GF-D8 (cell line): ENCODE measurements around the gene IL32.

Experiments
- DNase-seq: peaks from one replicate; lab custom pipeline; 2025; lab: John Stamatoyannopoulos, UW

Gene IL32

GRCh38 chr16:3089717-3090592 is 24.5 kb downstream of the IL32 start:
- no peak for DNase-seq

DNA sequence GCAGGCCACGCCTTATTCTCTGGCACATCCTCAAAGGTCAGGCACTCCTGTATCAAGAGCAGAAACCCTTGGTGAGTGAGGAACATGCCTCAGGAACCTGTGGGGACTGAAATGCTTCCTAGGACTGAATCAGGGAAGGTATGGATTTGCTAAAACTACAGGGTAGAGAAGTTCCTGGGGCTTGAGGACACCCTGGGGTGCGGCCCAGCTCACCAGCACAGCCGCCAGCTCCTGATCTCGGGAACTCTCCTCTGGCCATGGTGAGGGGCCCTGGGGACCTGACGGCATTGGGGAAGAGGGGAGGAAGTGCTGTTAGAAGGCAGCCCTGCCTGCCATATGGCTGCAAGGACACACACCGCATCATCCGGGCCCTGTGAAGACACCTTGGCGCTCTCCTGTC is 26.1 kb downstream of the IL32 start:
- no peak for DNase-seq

GRCh38 chr16:3092501-3092941 is 27.1 kb downstream of the IL32 start:
- no peak for DNase-seq

GRCh38 chr16:3094289-3095027 is 29.0 kb downstream of the IL32 start:
- peak; percentile 28 for DNase-seq

DNA sequence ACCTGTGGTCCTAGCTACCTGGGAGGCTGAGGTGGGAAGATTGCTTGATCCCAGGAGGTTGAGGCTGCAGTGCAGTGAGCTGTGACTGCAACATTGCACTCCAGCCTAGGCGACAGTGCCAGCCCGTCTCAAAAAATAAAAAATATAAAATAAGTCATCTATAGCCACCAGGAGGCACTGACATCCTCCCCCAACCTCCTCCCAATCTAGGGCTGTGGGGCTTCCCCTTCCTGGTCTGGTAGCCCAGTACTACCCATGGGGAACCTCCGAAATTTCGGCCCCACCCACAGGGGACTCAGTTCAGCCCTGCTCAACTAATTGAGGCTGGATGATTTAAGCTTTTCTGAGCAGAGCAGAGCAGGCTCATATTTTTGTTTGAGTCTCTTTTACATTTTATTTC is 30.4 kb downstream of the IL32 start:
- peak; percentile 40 for DNase-seq

DNA sequence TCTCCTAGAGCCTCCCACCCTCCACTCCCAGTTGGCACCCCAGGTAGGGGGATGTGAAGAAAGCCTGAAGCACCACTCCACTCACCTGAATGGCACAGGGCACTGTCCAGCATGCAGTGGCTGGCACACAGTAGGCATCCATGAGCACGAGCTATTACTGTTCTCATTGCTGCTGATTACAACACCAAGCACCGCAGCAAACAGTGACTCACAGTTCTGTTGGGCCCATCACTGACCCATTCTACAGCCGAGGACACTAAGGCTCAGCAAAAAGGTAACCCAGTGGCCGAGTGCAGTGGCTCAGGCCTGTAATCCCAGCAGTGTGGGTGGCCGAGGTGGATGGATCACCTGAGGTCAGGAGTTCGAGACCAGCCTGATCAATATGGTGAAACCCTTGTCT is 30.9 kb downstream of the IL32 start:
- no peak for DNase-seq

- no peak for DNase-seq
These were observed 31.8 kb downstream of the IL32 start for GRCh38 chr16:3097266-3097665.

DNA sequence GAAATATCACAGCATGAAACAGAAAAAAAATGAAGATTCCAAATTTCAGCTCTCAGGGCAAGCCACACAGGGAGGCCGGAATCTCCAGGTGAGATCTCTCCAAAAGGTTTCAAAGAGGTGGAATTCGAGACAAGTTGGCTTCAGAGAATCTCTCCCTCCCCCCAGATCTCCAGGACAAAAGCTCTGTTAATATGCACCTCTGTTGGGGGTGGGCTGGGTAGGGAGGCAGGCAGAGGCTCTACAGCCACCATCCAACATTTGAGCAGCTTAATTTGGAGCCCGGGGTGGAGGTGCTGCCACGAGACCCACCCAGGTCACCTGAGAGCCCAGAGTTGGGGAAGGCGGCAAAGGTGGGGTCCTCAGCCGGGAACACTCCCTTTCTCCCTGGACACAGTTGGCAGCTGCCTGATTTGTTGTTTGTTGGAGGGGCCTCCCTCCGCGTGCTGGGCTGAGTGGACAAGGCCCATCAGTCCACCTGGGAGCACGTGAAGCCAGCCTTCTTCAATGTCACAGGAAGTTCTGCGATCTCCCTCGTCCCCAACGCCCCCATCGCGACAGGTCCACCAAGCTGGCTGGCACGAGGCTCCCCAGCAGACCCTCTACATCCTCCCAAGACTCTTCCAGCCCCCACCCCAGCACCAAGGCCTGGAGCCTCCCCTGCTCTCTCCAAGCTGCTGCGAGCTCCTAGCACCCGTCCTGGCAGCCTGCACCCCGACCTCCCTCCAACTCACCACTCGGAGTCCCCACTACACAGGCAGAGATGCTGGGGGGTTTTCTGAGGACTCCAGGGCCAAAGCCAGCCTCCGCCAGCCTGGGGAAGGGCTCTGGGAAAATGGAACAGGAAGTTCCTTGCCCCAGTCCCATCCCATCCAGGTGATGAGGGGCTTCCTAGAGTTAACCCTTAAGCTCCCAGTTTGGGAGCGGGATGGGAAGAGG is 33.3 kb downstream of the IL32 start, which contains the start of gene ZSCAN10:
TSS of gene ZSCAN10 (minus strand) at position 836 of the 936 bp plus-strand sequence. CDS start 6,357 bp downstream, outside the sequence.
- no peak for DNase-seq

- DNase-seq = no peak
These were observed 33.9 kb downstream of the IL32 start for GRCh38 chr16:3099395-3099731.

DNA sequence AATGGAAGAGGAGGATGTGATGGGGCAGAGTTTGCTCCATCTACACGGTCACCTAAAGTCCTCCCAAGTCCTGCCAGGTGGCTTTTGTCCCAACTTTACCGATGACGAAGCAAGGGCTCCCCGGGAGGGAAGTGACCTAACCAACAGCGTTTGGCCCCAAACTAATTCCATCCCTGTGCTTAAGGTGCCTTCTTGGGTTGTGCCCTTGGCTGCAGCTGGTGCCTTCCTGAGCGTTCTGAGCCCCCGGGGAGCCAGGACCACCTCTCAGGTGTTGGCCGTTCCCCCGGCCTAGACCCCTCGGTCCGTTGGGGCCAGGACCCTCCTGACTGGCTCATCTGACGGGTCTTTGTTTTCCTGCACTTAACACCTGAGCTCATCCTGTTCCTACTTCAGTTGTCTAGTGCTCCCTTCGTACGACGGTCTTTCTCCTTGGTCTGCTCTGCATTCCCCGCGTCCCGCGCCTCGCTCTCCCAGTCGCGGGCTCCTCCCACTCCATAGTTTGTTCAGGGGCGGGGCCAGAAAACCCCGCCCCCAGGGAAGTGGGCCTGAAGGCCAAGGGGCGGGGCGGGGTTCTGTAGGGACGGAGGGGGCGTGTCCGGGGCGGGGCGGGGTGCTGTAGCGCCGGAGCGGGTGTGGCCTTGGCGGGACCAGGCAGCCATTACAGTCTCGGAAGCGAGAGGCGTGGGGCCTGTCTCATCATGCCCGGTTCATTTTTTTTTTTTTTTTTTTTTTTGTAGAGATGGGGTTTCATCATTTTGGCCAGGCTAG is 34.5 kb downstream of the IL32 start:
- no peak for DNase-seq

DNA sequence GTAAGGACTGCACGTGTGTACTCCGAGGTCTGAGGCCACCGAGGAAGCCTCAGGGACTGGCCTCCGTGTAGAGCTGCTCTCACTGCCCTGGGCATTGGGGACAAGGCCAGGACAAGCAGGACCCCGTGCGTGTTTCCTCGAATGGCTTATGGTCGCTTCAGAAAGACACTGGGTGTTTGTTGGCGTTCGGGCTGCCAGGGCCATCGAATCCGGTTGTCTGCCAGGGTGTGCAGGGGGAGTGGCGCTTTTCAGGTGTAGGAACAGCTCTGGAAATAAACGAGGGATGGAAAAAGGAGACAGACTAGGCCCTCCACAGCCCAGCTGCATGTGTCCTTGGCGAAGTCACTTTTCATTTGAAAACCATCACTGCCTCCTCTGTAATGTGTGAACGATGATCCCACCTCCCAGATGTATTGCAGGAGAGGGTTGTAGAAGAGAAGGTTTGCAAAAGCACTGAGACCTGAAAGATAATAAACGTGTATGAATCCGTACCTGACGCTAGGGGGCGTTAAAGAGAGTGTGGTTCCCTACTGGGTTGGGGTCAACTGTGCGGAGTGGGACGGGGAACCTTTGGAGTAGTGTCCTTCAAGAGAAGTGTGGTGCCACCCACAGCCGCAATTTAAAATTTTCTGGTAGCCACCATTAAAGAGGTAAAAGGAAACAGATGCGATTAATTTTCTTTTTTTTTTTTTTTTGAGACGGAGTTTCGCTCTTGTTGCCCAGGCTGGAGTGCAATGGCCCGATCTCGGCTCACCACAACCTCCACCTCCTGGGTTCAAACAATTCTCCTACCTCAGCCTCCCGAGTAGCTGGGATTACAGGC is 35.8 kb downstream of the IL32 start:
- DNase-seq = no peak

- DNase-seq = peak; percentile 17
These were observed 36.5 kb downstream of the IL32 start for GRCh38 chr16:3101841-3102470.

GRCh38 chr16:3106205-3106928 is 40.9 kb downstream of the IL32 start:
- DNase-seq = peak; percentile 73

DNA sequence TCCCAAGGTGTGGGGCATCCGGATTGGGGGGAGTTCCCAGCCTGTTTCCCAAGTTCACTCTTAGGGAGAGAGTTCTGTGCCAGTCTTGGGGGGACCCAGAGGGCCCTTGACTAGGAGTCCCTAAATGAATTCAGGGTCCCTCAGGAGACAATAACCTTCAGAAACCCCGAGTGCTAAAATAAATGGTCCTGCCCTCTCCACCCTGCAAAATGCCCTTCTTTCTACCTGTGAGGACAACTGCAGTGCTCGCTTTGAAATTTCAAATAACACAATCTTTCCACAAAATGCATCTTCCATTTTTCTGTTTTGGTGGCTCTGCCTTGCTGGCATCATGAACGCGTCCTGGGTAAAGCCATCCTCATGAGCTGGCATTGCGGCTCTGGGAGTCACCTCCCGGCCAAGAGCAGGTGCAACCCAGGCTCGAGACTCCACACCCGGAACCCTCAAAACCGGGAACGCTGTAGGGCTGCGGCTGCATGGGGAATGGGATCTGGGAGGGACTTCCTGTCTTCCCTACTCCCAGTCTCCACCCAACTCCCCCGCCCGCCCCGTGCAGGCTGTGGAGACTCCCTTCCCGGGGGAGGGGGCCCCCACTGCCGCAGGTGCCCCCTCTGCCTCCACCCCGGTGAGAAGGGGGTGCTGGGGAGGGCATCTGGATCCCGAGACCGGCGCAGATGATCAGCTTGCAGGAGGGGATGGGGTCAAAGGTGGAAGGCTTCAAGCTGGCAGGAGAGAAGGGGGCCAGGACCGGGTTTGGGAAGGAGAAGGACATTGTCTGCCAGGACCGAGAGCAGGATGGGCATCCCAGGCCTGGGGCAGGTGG is 46.8 kb downstream of the IL32 start, which contains the start of gene ZNF205:
TSS of gene ZNF205 (plus strand) at position 529 of the 823 bp plus-strand sequence. CDS start 845 bp downstream, outside the sequence.
- DNase-seq = no peak

DNA sequence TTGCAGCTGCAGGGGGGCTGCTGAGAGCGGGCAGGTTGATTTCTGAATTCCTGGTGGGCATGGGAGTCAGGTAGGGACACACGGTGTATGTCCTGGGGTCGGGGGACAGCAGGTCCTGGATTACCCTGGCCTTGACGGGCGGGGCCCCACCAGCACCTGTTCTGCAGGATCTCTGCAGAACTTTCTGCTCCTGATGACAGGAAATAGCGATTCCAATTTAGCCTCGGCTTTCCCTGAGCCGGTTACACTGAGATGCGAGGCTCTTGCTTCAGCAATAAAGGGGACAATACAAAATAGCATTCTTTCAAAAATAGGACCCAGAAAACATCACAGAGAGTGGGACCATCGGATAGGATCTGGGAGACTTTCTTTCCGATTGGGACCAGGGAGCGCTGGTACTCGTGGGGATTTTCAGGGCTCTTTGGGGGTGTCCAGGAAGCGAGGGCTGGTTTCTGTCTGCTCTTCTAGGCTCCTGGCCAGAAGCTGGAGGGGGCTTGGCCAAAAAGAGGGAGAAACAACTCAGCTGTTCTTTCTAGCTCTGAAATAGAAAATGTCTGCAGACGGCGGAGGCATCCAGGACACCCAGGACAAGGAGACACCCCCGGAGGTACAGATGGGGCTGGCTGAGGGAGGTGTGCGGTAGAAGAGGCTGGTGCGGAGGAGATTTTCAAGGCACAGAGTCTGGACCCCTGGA is 47.6 kb downstream of the IL32 start:
- DNase-seq = no peak

GRCh38 chr16:3113765-3114479 is 48.5 kb downstream of the IL32 start:
- no peak for DNase-seq

DNA sequence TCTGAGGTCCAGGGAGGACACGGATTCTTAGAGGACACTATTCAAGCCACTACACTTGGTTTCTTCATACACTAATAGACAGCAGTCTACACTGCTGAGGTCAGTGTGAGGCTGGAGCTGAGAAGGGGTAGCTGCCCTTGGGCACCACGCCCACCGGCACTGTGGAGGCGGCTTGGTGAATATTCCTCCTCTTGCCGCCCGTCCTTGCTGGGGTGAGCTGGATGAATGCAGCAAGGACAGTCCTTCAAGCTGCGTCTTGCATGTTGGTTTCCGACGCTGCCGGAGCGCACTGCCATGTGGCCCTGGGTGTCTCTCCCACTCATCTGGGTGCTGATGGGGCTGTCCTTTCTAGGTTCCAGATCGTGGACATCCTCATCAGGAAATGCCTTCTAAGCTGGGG is 49.6 kb downstream of the IL32 start:
- DNase-seq = no peak
